KMS-11 (cell line): ENCODE results near the gene KIF12.
"Not testable (repeated sequence)": the region's sequence is repeated elsewhere in the genome, so short reads cannot be mapped to it uniquely, and the experiment has no call there.

Experiments used
- H2AFZ ChIP-seq: fragments of 200-600 bp; sonication (generic); 2 replicates; pipeline ENCODE4 v1.6.1; 2016; ENCODE audit warnings: antibody characterized with exemption, mixed run types, low read depth
- H3K27ac ChIP-seq: fragments of 200-600 bp; sonication (generic); 2 replicates; pipeline ENCODE4 v1.6.1; 2016; ENCODE audit warnings: mild to moderate bottlenecking, mixed run types
- H3K27me3 ChIP-seq: fragments of 200-600 bp; sonication (generic); 2 replicates; pipeline ENCODE4 v1.6.1; 2017; ENCODE audit warnings: mild to moderate bottlenecking, low read depth, mixed run types, moderate library complexity; ENCODE audit not compliant: insufficient read depth
- H3K36me3 ChIP-seq: fragments of 200-600 bp; sonication (generic); 2 replicates; pipeline ENCODE4 v1.6.1; 2017; ENCODE audit warnings: mild to moderate bottlenecking, mixed run types; ENCODE audit not compliant: insufficient read depth
- H3K4me1 ChIP-seq: fragments of 200-600 bp; sonication (generic); 2 replicates; pipeline ENCODE4 v1.6.1; 2016; ENCODE audit warnings: mild to moderate bottlenecking, low read depth, mixed run types; ENCODE audit not compliant: poor library complexity, severe bottlenecking
- H3K4me2 ChIP-seq: fragments of 200-600 bp; sonication (generic); 2 replicates; pipeline ENCODE4 v1.7.0; 2016; ENCODE audit warnings: mild to moderate bottlenecking, mixed run types
- H3K4me3 ChIP-seq: fragments of 200-600 bp; sonication (generic); IDR thresholded peaks from 2 replicates; pipeline ENCODE4 v1.6.1; 2017; ENCODE audit warnings: low read depth, low read length, mixed read lengths; ENCODE audit not compliant: insufficient read depth
- H3K79me2 ChIP-seq: fragments of 200-600 bp; sonication (generic); 2 replicates; pipeline ENCODE4 v1.6.1; 2016; ENCODE audit warnings: low read depth, mixed run types; ENCODE audit not compliant: insufficient read depth
- H3K9ac ChIP-seq: fragments of 200-600 bp; sonication (generic); 2 replicates; pipeline ENCODE4 v1.6.1; 2016; ENCODE audit warnings: mild to moderate bottlenecking, mixed run types
- H4K20me1 ChIP-seq: fragments of 200-600 bp; sonication (generic); 2 replicates; pipeline ENCODE4 v1.6.1; 2016; ENCODE audit warnings: mild to moderate bottlenecking, mixed run types; ENCODE audit not compliant: insufficient read depth
- TF ChIP-seq, protein P1 (sequence below): fragments of 200-600 bp; sonication (generic); conservative IDR thresholded peaks from 2 replicates; pipeline ENCODE4 v1.6.1; 2017; ENCODE audit warnings: low read depth, mild to moderate bottlenecking, antibody characterized with exemption, low read length, moderate library complexity, mixed read lengths

KIF12 gene

DNA sequence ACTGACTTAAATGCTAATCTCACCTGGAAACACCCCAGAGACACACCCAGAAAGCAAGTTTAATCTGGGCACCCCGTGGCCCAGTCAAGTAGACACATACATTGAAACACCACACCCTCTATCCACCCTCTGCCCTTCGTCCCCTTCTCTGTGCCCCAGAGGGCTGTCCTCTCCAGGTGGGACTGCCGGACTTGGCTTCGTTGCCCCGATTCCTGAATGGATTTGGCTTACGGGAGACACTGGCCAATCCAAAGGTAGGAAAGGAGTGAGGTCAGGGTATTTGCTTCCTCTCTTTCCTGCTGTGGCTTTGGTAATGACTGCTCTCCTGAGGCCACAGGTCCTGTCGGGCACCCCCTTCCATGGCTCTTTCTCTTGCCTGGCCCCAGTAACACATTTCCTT, 31.0 kb upstream of the KIF12 start:
- Histone ChIP-seq H3K4me1 (no peaks in the 10 kb centered on the region), H4K20me1 (no peaks in the 10 kb centered on the region), H3K79me2 (no peaks in the 10 kb centered on the region), H3K27ac (no peak overlapping the region), H3K4me2 (no peak overlapping the region), H3K4me3 (no peak overlapping the region), H2AFZ (no peak overlapping the region), H3K36me3 (no peaks in the 10 kb centered on the region), H3K27me3 (no peaks in the 10 kb centered on the region), H3K9ac (no peak overlapping the region)
- TF ChIP-seq, protein P1, sequence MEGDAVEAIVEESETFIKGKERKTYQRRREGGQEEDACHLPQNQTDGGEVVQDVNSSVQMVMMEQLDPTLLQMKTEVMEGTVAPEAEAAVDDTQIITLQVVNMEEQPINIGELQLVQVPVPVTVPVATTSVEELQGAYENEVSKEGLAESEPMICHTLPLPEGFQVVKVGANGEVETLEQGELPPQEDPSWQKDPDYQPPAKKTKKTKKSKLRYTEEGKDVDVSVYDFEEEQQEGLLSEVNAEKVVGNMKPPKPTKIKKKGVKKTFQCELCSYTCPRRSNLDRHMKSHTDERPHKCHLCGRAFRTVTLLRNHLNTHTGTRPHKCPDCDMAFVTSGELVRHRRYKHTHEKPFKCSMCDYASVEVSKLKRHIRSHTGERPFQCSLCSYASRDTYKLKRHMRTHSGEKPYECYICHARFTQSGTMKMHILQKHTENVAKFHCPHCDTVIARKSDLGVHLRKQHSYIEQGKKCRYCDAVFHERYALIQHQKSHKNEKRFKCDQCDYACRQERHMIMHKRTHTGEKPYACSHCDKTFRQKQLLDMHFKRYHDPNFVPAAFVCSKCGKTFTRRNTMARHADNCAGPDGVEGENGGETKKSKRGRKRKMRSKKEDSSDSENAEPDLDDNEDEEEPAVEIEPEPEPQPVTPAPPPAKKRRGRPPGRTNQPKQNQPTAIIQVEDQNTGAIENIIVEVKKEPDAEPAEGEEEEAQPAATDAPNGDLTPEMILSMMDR: no peak

DNA sequence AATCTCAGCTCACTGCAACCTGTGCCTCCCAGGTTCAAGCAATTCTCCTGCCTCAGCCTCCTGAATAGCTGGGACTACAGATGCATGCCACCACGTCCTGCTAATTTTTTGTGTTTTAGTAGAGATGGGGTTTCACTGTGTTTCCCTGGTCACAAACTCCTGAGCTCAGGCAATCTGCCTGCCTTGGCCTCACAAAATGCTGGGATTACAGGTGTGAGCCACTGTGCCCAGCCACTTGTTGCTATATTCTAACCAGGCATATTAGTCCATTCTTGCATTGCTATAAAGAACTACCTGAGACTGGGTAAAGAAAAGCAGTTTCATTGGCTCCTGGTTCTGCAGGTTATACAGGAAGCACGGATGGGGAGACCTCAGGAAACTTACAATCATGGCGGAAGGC, 29.7 kb upstream of the KIF12 start:
- H3K27me3 ChIP-seq, H3K4me2 ChIP-seq, H3K36me3 ChIP-seq, H3K79me2 ChIP-seq, H3K4me3 ChIP-seq, H3K9ac ChIP-seq, H4K20me1 ChIP-seq, H3K4me1 ChIP-seq, H3K27ac ChIP-seq, H2AFZ ChIP-seq: not testable (repeated sequence)

DNA sequence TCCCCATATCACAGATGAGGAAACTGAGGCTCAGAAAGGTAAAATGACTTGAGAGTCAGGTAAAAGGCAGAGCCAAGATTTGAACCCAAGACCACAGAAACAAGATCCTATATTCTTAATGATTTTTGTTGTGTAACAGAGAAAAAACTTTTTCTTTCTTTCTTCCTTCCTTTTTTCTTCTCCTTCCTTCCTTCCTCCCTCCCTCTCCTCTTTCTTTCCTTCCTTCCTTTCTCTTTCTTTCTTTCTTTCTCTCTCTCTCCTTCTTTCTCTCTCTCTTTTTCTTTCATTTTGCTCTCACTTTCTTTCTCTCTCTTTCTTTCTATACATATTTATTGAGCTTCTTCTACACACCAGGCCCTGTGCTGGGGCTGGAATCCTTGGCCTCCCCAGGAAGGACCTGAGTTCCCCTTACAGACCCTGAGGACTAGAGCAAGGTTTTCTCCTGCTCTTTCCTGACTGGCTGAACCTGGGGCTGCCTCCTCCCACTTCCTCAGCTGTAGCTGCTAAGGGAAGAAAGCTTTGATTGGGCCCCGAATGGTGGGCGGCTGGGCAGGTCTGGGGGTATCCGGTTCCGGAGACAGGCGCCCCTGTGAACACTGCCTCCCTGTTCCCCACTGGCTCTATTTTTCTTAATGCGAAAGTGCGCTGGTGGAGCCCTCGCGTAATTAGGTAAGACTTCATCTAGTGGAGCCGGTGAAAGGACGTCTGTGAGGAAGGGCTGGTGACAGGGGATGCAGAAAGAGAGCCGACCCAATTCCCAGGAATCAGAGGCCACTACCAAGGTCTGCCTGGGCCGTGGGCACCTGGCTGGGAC, 27.4 kb upstream of the KIF12 start:
- no peaks in the 10 kb centered on the region for H3K79me2 ChIP-seq
- no peaks in the 10 kb centered on the region for H4K20me1 ChIP-seq
- no peak overlapping the region for H3K9ac ChIP-seq
- H3K27ac ChIP-seq: no peak overlapping the region
- H3K4me1 ChIP-seq: no peaks in the 10 kb centered on the region
- TF ChIP-seq, protein P1: no peak
- H2AFZ ChIP-seq: no peak overlapping the region
- H3K27me3 ChIP-seq: no peaks in the 10 kb centered on the region
- no peak overlapping the region for H3K4me2 ChIP-seq
- H3K4me3 ChIP-seq: no peak overlapping the region
- H3K36me3 ChIP-seq: no peaks in the 10 kb centered on the region

DNA sequence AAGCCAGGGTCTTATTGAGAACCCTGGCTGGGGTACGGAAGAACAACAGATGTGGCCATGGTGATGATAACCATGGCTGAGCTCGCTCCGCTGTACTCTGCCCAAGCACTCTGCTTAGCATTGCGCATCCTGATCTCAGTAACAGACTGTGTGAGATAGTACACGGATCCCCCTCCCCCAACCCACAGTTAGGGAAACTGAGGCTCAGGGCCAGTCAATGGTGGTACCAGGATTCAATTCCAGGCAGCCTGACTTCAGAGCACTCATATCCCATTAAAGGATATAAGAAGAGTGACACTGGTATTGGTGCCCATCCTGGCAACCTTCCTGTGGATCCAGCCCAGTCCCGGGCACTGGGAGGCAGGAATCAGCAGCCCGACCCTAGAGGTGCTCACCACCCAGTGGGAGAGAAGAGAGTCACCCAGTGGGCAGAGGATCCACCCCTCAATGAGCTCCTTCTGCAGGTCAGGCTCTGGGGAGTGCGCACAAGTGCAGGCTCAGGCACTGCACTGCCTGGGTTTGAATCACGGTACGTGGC, 26.5 kb upstream of the KIF12 start:
- no peak overlapping the region for H3K4me2 ChIP-seq
- H3K27ac ChIP-seq: no peak overlapping the region
- H3K4me3 ChIP-seq: no peak overlapping the region
- no peaks in the 10 kb centered on the region for H3K79me2 ChIP-seq
- no peaks in the 10 kb centered on the region for H3K36me3 ChIP-seq
- TF ChIP-seq, protein P1: no peak
- no peaks in the 10 kb centered on the region for H3K27me3 ChIP-seq
- no peak overlapping the region for H3K9ac ChIP-seq
- no peak overlapping the region for H2AFZ ChIP-seq
- no peaks in the 10 kb centered on the region for H4K20me1 ChIP-seq
- no peaks in the 10 kb centered on the region for H3K4me1 ChIP-seq
